Activated CD4-positive, alpha-beta T cell treated with anti-CD3 and anti-CD28 coated beads for 1 hour (primary cell): ENCODE data around the gene CACNB2.
"Not testable (repeated sequence)": the region's sequence is repeated elsewhere in the genome, so short reads cannot be mapped to it uniquely, and the experiment has no call there.

Experiments used
- DNase-seq: peaks from one replicate; pipeline ENCODE4 v3.0.0-alpha.2; 2020

The CACNB2 gene

GRCh38 chr10:18532881-18533535, 392.8 kb downstream of the CACNB2 start:
- no peak for DNase-seq

GRCh38 chr10:18533896-18534295, 393.7 kb downstream of the CACNB2 start:
- no peak for DNase-seq

GRCh38 chr10:18539335-18539734, 399.1 kb downstream of the CACNB2 start:
- DNase-seq: no peak

GRCh38 chr10:18540195-18540594, 400.0 kb downstream of the CACNB2 start:
- DNase-seq: no peak

GRCh38 chr10:18542832-18543231, 402.6 kb downstream of the CACNB2 start:
- no peak for DNase-seq

- DNase-seq: no peak
Measured at GRCh38 chr10:18545621-18546305, 405.5 kb downstream of the CACNB2 start.

- no peak for DNase-seq
Measured at GRCh38 chr10:18549105-18549504, 408.9 kb downstream of the CACNB2 start.

- no peak for DNase-seq
Measured at GRCh38 chr10:18551473-18551872, 411.2 kb downstream of the CACNB2 start.

- no peak for DNase-seq
Measured at GRCh38 chr10:18554479-18554878, 414.3 kb downstream of the CACNB2 start.

- no peak for DNase-seq
Measured at GRCh38 chr10:18556522-18557147, 416.4 kb downstream of the CACNB2 start.

- no peak for DNase-seq
Measured at GRCh38 chr10:18557960-18558359, 417.7 kb downstream of the CACNB2 start.

GRCh38 chr10:18561861-18562551, 421.8 kb downstream of the CACNB2 start:
- DNase-seq: no peak

GRCh38 chr10:18563003-18563726, 422.9 kb downstream of the CACNB2 start:
- DNase-seq: no peak

GRCh38 chr10:18565006-18565405, 424.8 kb downstream of the CACNB2 start:
- DNase-seq: no peak

- no peak for DNase-seq
Measured at GRCh38 chr10:18566177-18566576, 426.0 kb downstream of the CACNB2 start.

- no peak for DNase-seq
Measured at GRCh38 chr10:18567343-18567856, 427.2 kb downstream of the CACNB2 start.

GRCh38 chr10:18570386-18570785, 430.2 kb downstream of the CACNB2 start:
- DNase-seq: not testable (repeated sequence)

- DNase-seq: no peak
Measured at GRCh38 chr10:18571076-18571475, 430.9 kb downstream of the CACNB2 start.

- no peak for DNase-seq
Measured at GRCh38 chr10:18571780-18572179, 431.6 kb downstream of the CACNB2 start.

GRCh38 chr10:18572959-18573561, 432.8 kb downstream of the CACNB2 start:
- no peak for DNase-seq

- no peak for DNase-seq
Measured at GRCh38 chr10:18576586-18576985, 436.4 kb downstream of the CACNB2 start.
